ENCODE data around the gene SORCS2.

GRCh38 chr4:7239844-7240243 is 47.5 kb downstream of the SORCS2 start:
- TF ChIP-seq POLR2A (IDR thresholded peaks at IDR 0.05): no peak
- no peak for TF ChIP-seq CTCF (IDR thresholded peaks at IDR 0.05)

Measured in Peyer's patch (tissue), 4 donors.